ENCODE results near the gene R3HDM4. TPM values are rescaled to one million over a fixed set of nuclear protein-coding genes. Genes with fewer than 3 reads are reported as not detected.

The R3HDM4 gene
- total RNA-seq, 4 donors from 2014 or later = 29.2 to 45.8 (median 34.9) TPM

GRCh38 chr19:911197-912033 lies 1.6 kb downstream of the R3HDM4 start:
- H3K27ac ChIP-seq = no peak overlapping the region
- H3K9me3 ChIP-seq = no peaks in the 10 kb centered on the region
- 83 to 87% methylated on average over 44 to 45 of the region's 54 CpGs for WGBS, 2 donors
- no peaks in the 10 kb centered on the region for H3K36me3 ChIP-seq
- H3K4me3 ChIP-seq (replicated peaks in 1 of 3) = no peak overlapping the region
- intact Hi-C loops (cut with DNase I) = no loop called here
- no peak for DNase-seq
- peaks cover 6 to 14% of the 10 kb centered on the region in 2 donors for H3K4me1 ChIP-seq
- TF ChIP-seq CTCF (IDR thresholded peaks at IDR 0.05) (no peak), POLR2A (IDR thresholded peaks at IDR 0.05) (no peak)
- no peaks in the 10 kb centered on the region for H3K27me3 ChIP-seq

- Histone ChIP-seq H3K4me3 (replicated peaks in 1 of 3) (no peak overlapping the region), H3K27ac (no peak overlapping the region), H3K27me3 (no peaks in the 10 kb centered on the region), H3K4me1 (peaks cover 0 to 23% of the 10 kb centered on the region in 2 donors), H3K36me3 (no peaks in the 10 kb centered on the region), H3K9me3 (no peaks in the 10 kb centered on the region)
- no peak for TF ChIP-seq POLR2A (IDR thresholded peaks at IDR 0.05)
- TF ChIP-seq CTCF (IDR thresholded peaks at IDR 0.05) = no peak
- intact Hi-C loops (cut with DNase I) = no loop called here
- DNase-seq = no peak
- WGBS, 2 donors = 91 to 92% methylated on average over 9 to 11 of the region's 14 CpGs
Measured at GRCh38 chr19:907183-907853, 5.7 kb downstream of the R3HDM4 start.

- no peaks in the 10 kb centered on the region for H3K36me3 ChIP-seq
- DNase-seq = no peak
- intact Hi-C loops (cut with DNase I) = no loop called here
Measured at GRCh38 chr19:906480-906879, 6.5 kb downstream of the R3HDM4 start.

GRCh38 chr19:904545-904944 lies 8.5 kb downstream of the R3HDM4 start:
- Histone ChIP-seq H3K4me3 (replicated peaks in 1 of 3) (no peak overlapping the region), H3K27me3 (no peaks in the 10 kb centered on the region), H3K36me3 (peaks cover 0 to 2% of the 10 kb centered on the region in 2 donors), H3K4me1 (peaks cover 0 to 24% of the 10 kb centered on the region in 2 donors), H3K27ac (no peak overlapping the region), H3K9me3 (no peaks in the 10 kb centered on the region)
- intact Hi-C loops (cut with DNase I) = no loop called here
- TF ChIP-seq POLR2A (IDR thresholded peaks at IDR 0.05) (no peak), CTCF (IDR thresholded peaks at IDR 0.05) (no peak)
- DNase-seq = no peak
- 88 to 93% methylated on average over 8 of the region's 8 CpGs for whole genome bisulfite sequencing, 2 donors

More at GRCh38 chr19:906480-906879, 6.5 kb downstream of the R3HDM4 start:
- H3K27me3 ChIP-seq = no peaks in the 10 kb centered on the region
- no peak overlapping the region for H3K27ac ChIP-seq
- 95 to 97% methylated on average over 7 of the region's 7 CpGs for WGBS, 2 donors
- peaks cover 0 to 24% of the 10 kb centered on the region in 2 donors for H3K4me1 ChIP-seq
- no peak for TF ChIP-seq CTCF (IDR thresholded peaks at IDR 0.05)
- no peak for TF ChIP-seq POLR2A (IDR thresholded peaks at IDR 0.05)
- H3K9me3 ChIP-seq = no peaks in the 10 kb centered on the region
- H3K4me3 ChIP-seq (replicated peaks in 1 of 3) = no peak overlapping the region
